ENCODE data around the gene MYO18B. TPM values are rescaled to one million over a fixed set of nuclear protein-coding genes. Genes with fewer than 3 reads are reported as not detected.

Gene MYO18B
- total and polyA plus RNA-seq, 2 donors (not counting 3 experiments of a cell fraction or from before 2014, with no cell fraction given): 0.01 TPM; not detected in 1

GRCh38 chr22:25829237-25829636 lies 87.2 kb downstream of the MYO18B start:
- intact Hi-C loops (cut with micrococcal nuclease) (no loop called here), dilution Hi-C loops (cut with MboI; ENCODE audit: extremely low pct_ligation_motif_present, low sequenced_read_pairs) (no loop called here)
- Histone ChIP-seq H3K9ac (replicated peaks; ENCODE audit: extremely low read depth, insufficient read depth, low read length) (no peak overlapping the region), H3K4me3 (replicated peaks in 1 of 3; ENCODE audit: insufficient read depth in 1 of 3, low read depth in 1 of 3, low read length in 3 of 3) (no peak overlapping the region), H3K27ac (ENCODE audit: insufficient read depth, low read depth, low read length) (no peak overlapping the region), H2AFZ (ENCODE audit: low read depth, low read length) (no peak overlapping the region), H3K4me2 (ENCODE audit: insufficient read depth, low read length) (no peak overlapping the region), H3K9me3 (replicated peaks; ENCODE audit: control insufficient read depth, insufficient read depth, low read length) (no peaks in the 10 kb centered on the region), H3K9me1 (replicated peaks; ENCODE audit: control insufficient read depth, extremely low read depth, insufficient read depth, low read length) (no peaks in the 10 kb centered on the region), H4K20me1 (replicated peaks; ENCODE audit: control insufficient read depth, extremely low read depth, insufficient read depth, low read length) (no peaks in the 10 kb centered on the region), H3K4me1 (ENCODE audit: control insufficient read depth, extremely low read depth, insufficient read depth, low read length) (no peaks in the 10 kb centered on the region), H3K36me3 (ENCODE audit: control insufficient read depth in 2 of 2, extremely low read depth in 1 of 2, insufficient read depth in 2 of 2, low read length in 2 of 2) (no peaks in the 10 kb centered on the region), H3K27me3 (ENCODE audit: control insufficient read depth in 2 of 2, insufficient read depth in 2 of 2, low read length in 2 of 2) (no peaks in the 10 kb centered on the region), H3K79me2 (ENCODE audit: control insufficient read depth, insufficient read depth, low read length) (no peaks in the 10 kb centered on the region)
- BruUV-seq (replicated peaks): no TSS peak
- DNase-seq (ENCODE audit: low read depth, low spot score) (no peak), FAIRE-seq (no peak)
- CTCF ChIA-PET: no interaction called here
- POLR2A ChIA-PET: no interaction called here
- TF ChIP-seq JUN (IDR thresholded peaks at IDR 0.05; ENCODE audit: borderline replicate concordance, insufficient read depth, insufficient read length, low read depth) (no peak), POLR2AphosphoS5 (IDR thresholded peaks at IDR 0.05; ENCODE audit: insufficient read depth, low read depth, low read length) (no peak), FOS (IDR thresholded peaks at IDR 0.05; ENCODE audit: borderline replicate concordance, insufficient read depth, low read length) (no peak), GATA2 (IDR thresholded peaks at IDR 0.05; ENCODE audit: insufficient read depth, insufficient read length, low read depth, low read length) (no peak), POLR2A (IDR thresholded peaks at IDR 0.05; ENCODE audit: low read depth, low read length) (no peak), EZH2 (IDR thresholded peaks at IDR 0.05; ENCODE audit: borderline replicate concordance, low read depth, low read length, severe bottlenecking) (no peak), MYC (IDR thresholded peaks at IDR 0.05; ENCODE audit: low read depth, low read length) (no peak)
- TF ChIP-seq, protein P1, sequence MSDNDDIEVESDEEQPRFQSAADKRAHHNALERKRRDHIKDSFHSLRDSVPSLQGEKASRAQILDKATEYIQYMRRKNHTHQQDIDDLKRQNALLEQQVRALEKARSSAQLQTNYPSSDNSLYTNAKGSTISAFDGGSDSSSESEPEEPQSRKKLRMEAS (IDR thresholded peaks at IDR 0.05; ENCODE audit: insufficient read depth, insufficient read length): no peak
- TF ChIP-seq, protein P2, sequence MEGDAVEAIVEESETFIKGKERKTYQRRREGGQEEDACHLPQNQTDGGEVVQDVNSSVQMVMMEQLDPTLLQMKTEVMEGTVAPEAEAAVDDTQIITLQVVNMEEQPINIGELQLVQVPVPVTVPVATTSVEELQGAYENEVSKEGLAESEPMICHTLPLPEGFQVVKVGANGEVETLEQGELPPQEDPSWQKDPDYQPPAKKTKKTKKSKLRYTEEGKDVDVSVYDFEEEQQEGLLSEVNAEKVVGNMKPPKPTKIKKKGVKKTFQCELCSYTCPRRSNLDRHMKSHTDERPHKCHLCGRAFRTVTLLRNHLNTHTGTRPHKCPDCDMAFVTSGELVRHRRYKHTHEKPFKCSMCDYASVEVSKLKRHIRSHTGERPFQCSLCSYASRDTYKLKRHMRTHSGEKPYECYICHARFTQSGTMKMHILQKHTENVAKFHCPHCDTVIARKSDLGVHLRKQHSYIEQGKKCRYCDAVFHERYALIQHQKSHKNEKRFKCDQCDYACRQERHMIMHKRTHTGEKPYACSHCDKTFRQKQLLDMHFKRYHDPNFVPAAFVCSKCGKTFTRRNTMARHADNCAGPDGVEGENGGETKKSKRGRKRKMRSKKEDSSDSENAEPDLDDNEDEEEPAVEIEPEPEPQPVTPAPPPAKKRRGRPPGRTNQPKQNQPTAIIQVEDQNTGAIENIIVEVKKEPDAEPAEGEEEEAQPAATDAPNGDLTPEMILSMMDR (IDR thresholded peaks at IDR 0.05; ENCODE audit: extremely low read depth in 1 of 2, insufficient read depth in 1 of 2, low read depth in 1 of 2, low read length in 2 of 2): no peak

All from endothelial cell of umbilical vein (primary cell).